Parathyroid adenoma (tissue), 2 donors: ENCODE results near the gene ZNF593OS.

Source experiments
- H2AFZ ChIP-seq: fragments of 300-600 bp; sonication (generic); one replicate; pipeline ENCODE4 v1.7.0; 2017; ENCODE audit warnings: antibody characterized with exemption, mild to moderate bottlenecking
- H3K27ac ChIP-seq: fragments of 300-600 bp; sonication (generic); one replicate; pipeline ENCODE4 v1.7.0; 2017
- H3K27me3 ChIP-seq: fragments of 300-600 bp; sonication (generic); one replicate; pipeline ENCODE4 v1.7.0; 2017; ENCODE audit warnings: low read length; ENCODE audit not compliant: control insufficient read depth, insufficient read depth
- H3K36me3 ChIP-seq: fragments of 300-600 bp; sonication (generic); one replicate; pipeline ENCODE4 v1.7.0; 2017; ENCODE audit warnings: low read length; ENCODE audit not compliant: control insufficient read depth, insufficient read depth
- H3K4me1 ChIP-seq: fragments of 300-600 bp; sonication (generic); one replicate; pipeline ENCODE4 v1.7.0; 2017; ENCODE audit warnings: control low read depth
- H3K4me2 ChIP-seq: fragments of 300-600 bp; sonication (generic); one replicate; pipeline ENCODE4 v1.7.0; 2017; ENCODE audit warnings: low read length
- H3K4me3 ChIP-seq: fragments of 300-600 bp; sonication (generic); one replicate; pipeline ENCODE4 v1.7.0; 2017; ENCODE audit warnings: low read depth, low read length
- H3K79me2 ChIP-seq: fragments of 300-600 bp; sonication (generic); one replicate; pipeline ENCODE4 v1.7.0; 2017; ENCODE audit warnings: control low read depth
- H3K9ac ChIP-seq: fragments of 300-600 bp; sonication (generic); one replicate; pipeline ENCODE4 v1.7.0; 2017; ENCODE audit warnings: mild to moderate bottlenecking
- H3K9me3 ChIP-seq: fragments of 300-600 bp; sonication (generic); one replicate; pipeline ENCODE4 v1.7.0; 2017; ENCODE audit warnings: low read length; ENCODE audit not compliant: control insufficient read depth
- CTCF ChIP-seq: fragments of 300-600 bp; sonication (generic); IDR thresholded peaks from one replicate; pipeline ENCODE4 v1.7.0; 2017; ENCODE audit warnings: antibody characterized with exemption, mild to moderate bottlenecking
- donor health status: primary hyperparathyroidism.

Gene ZNF593OS

GRCh38 chr1:26215246-26215645, 43.6 kb upstream of the ZNF593OS start:
- Histone ChIP-seq H3K27me3 (no peaks in the 10 kb centered on the region), H2AFZ (peak overlapping the region; percentile 60), H3K79me2 (no peaks in the 10 kb centered on the region), H3K36me3 (no peaks in the 10 kb centered on the region), H3K4me1 (no peaks in the 10 kb centered on the region), H3K9me3 (no peaks in the 10 kb centered on the region), H3K4me2 (no peak overlapping the region), H3K4me3 (no peak overlapping the region), H3K9ac (no peak overlapping the region), H3K27ac (no peak overlapping the region)
- TF ChIP-seq CTCF = no peak

GRCh38 chr1:26213335-26213905, 41.8 kb upstream of the ZNF593OS start:
- Histone ChIP-seq H3K4me3 (no peak overlapping the region), H3K9me3 (no peaks in the 10 kb centered on the region), H3K4me2 (no peak overlapping the region), H3K36me3 (no peaks in the 10 kb centered on the region), H3K27ac (no peak overlapping the region), H3K4me1 (no peaks in the 10 kb centered on the region), H2AFZ (no peak overlapping the region), H3K79me2 (no peaks in the 10 kb centered on the region), H3K9ac (no peak overlapping the region), H3K27me3 (no peaks in the 10 kb centered on the region)
- no peak for TF ChIP-seq CTCF

- H3K9ac ChIP-seq = no peak overlapping the region
- no peak for TF ChIP-seq CTCF
- no peak overlapping the region for H3K4me2 ChIP-seq
- H3K36me3 ChIP-seq = no peaks in the 10 kb centered on the region
- H3K27me3 ChIP-seq = no peaks in the 10 kb centered on the region
- no peaks in the 10 kb centered on the region for H3K4me1 ChIP-seq
- H3K79me2 ChIP-seq = no peaks in the 10 kb centered on the region
- no peak overlapping the region for H3K4me3 ChIP-seq
- H3K9me3 ChIP-seq = no peaks in the 10 kb centered on the region
- no peak overlapping the region for H2AFZ ChIP-seq
- H3K27ac ChIP-seq = no peak overlapping the region
Observed at GRCh38 chr1:26212726-26213125, 41.1 kb upstream of the ZNF593OS start.

GRCh38 chr1:26210147-26210870, 38.7 kb upstream of the ZNF593OS start:
- no peaks in the 10 kb centered on the region for H3K36me3 ChIP-seq
- no peak overlapping the region for H2AFZ ChIP-seq
- no peaks in the 10 kb centered on the region for H3K9me3 ChIP-seq
- H3K4me1 ChIP-seq = no peaks in the 10 kb centered on the region
- H3K4me2 ChIP-seq = no peak overlapping the region
- no peak for TF ChIP-seq CTCF
- no peak overlapping the region for H3K9ac ChIP-seq
- no peak overlapping the region for H3K4me3 ChIP-seq
- H3K27ac ChIP-seq = no peak overlapping the region
- H3K27me3 ChIP-seq = no peaks in the 10 kb centered on the region
- no peaks in the 10 kb centered on the region for H3K79me2 ChIP-seq
